Activated CD8-positive, alpha-beta T cell treated with anti-CD3 and anti-CD28 coated beads, Interleukin-2, amount 10 ng/mL, durations not matched to agents 7 days and 5 days (primary cell): ENCODE data around the gene LRRC1. TPM values are rescaled to one million over a fixed set of nuclear protein-coding genes. Genes with fewer than 3 reads are reported as not detected.

Experiments used
- ATAC-seq: fragments of 150-1000 bp; cut with Tn5 transposase; one replicate; pipeline ENCODE4 v1.10.0; 2021; ENCODE audit warnings: moderate library complexity
- CTCF ChIA-PET: fragments of 350-600 bp; sonication (Branson Sonifier 250); formaldehyde crosslinking; loops from one replicate; lab custom pipeline; 2021; ENCODE audit warnings: antibody characterized with exemption; lab: Charles Lee
- POLR2A ChIA-PET: fragments of 350-600 bp; sonication (Branson Sonifier 250); formaldehyde crosslinking; loops from one replicate; lab custom pipeline; 2021; ENCODE audit warnings: antibody characterized with exemption; lab: Charles Lee
- DNase-seq: peaks from one replicate; pipeline ENCODE4 v3.0.0-alpha.2; 2020
- H3K27ac Mint-ChIP-seq: one replicate; pipeline ENCODE4 v1.8.0; 2021; ENCODE audit warnings: mild to moderate bottlenecking, mixed read lengths
- H3K27me3 Mint-ChIP-seq: one replicate; pipeline ENCODE4 v1.8.0; 2021; ENCODE audit warnings: low read depth, mixed read lengths
- H3K36me3 Mint-ChIP-seq: one replicate; pipeline ENCODE4 v1.8.0; 2021; ENCODE audit warnings: low read depth, mixed read lengths
- H3K4me1 Mint-ChIP-seq: one replicate; pipeline ENCODE4 v1.8.0; 2021; ENCODE audit warnings: low read depth, mixed read lengths
- H3K4me3 Mint-ChIP-seq: one replicate; pipeline ENCODE4 v1.8.0; 2021; ENCODE audit warnings: mild to moderate bottlenecking, mixed read lengths
- H3K9me3 Mint-ChIP-seq: one replicate; pipeline ENCODE4 v1.8.0; 2022; ENCODE audit warnings: mixed read lengths; ENCODE audit not compliant: insufficient read depth
- total RNA-seq, 2 experiments: library from RNA; stranded (reverse); gene quantifications; one replicate each; pipeline ENCODE4 v1.2.3, GENCODE V29; 2021

Gene LRRC1
- total RNA-seq, 2 experiments from 2014 or later = 3.6 to 4.2 TPM

DNA sequence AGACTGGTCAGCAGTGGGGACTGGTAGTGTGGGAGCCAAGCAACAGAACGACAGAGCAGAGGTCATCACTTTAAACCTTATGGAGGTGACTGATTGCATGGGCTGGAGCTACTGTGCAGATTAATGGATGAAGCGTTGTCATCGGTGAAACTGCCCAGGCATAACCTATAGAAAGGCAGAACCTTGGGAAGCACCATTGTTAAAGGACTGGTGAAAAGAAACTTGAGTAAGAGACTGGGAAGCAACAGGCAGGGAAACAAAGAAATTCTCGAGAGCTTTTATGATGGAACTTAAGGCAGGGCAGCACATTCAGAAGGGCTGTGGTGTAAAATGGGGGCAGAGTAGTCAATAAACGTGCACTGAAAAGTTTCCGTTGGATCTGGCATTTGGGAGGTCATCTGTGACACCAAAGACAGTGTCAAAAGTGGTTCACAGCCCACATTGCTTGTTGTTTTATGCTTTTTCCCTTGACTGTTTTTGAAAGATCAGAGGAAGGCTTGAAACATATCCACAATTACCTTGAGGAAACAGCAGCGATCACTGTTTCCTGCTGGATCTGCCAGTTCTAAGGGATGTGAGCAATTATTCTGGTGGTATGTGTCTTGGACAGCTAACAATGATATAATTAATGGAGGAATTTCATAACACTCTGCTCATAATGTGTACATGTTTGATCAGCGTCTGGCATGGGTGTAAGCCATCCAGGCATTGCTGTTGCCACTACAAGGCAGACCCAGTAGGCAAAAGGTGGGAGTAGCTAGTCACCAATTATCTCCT is 62.7 kb downstream of the LRRC1 start:
- ChIA-PET POLR2A (no interaction called here), CTCF (no interaction called here)
- Mint-ChIP-seq H3K27me3 (no peaks in the 10 kb centered on the region), H3K36me3 (no peaks in the 10 kb centered on the region), H3K27ac (no peak overlapping the region), H3K4me3 (no peak overlapping the region), H3K4me1 (peaks cover 12% of the 10 kb centered on the region), H3K9me3 (no peaks in the 10 kb centered on the region)
- no peak for DNase-seq
- ATAC-seq = no peak

- Mint-ChIP-seq H3K4me3 (no peak overlapping the region), H3K36me3 (no peaks in the 10 kb centered on the region), H3K27me3 (no peaks in the 10 kb centered on the region), H3K9me3 (no peaks in the 10 kb centered on the region), H3K4me1 (peaks cover 12% of the 10 kb centered on the region), H3K27ac (no peak overlapping the region)
- DNase-seq (no peak), ATAC-seq (no peak)
- CTCF ChIA-PET = no interaction called here
- POLR2A ChIA-PET = no interaction called here
Measured at GRCh38 chr6:53858196-53858595, 63.4 kb downstream of the LRRC1 start.

GRCh38 chr6:53858913-53859312 is 64.1 kb downstream of the LRRC1 start:
- POLR2A ChIA-PET = no interaction called here
- CTCF ChIA-PET = no interaction called here
- no peaks in the 10 kb centered on the region for H3K36me3 Mint-ChIP-seq
- H3K4me1 Mint-ChIP-seq = peaks cover 11% of the 10 kb centered on the region
- no peaks in the 10 kb centered on the region for H3K9me3 Mint-ChIP-seq
- no peak overlapping the region for H3K27ac Mint-ChIP-seq
- no peaks in the 10 kb centered on the region for H3K27me3 Mint-ChIP-seq
- ATAC-seq (no peak), DNase-seq (no peak)
- H3K4me3 Mint-ChIP-seq = no peak overlapping the region

DNA sequence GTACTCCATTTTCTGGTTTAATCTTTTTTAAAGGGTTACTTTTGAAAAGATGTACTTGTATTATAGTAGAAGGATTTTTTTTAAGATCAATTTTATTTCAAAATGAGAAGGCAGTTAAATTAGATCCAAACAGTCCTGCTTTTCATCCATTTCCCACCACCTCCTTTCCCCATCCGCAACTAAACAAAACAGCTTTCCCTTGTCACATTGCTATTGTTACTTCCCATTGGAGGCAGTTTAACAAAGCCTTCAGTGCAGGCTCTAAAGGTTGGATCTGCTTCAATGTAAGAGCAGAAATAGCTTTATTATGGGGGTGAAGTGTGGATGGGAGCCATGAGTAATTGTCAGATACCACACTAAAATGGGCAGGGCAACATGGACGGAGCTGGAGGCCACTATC is 65.7 kb downstream of the LRRC1 start:
- no peak for DNase-seq
- CTCF ChIA-PET = interaction anchor here (0.7 kb wide), 1 partner anchor 20 kb away, joined by 3 read pairs; no protein-coding TSS in a partner anchor
- Mint-ChIP-seq H3K4me3 (no peak overlapping the region), H3K27ac (no peak overlapping the region), H3K27me3 (no peaks in the 10 kb centered on the region), H3K36me3 (no peaks in the 10 kb centered on the region), H3K4me1 (peaks cover 2% of the 10 kb centered on the region), H3K9me3 (no peaks in the 10 kb centered on the region)
- ATAC-seq = no peak
- POLR2A ChIA-PET = no interaction called here

GRCh38 chr6:53861518-53861917 is 66.7 kb downstream of the LRRC1 start:
- no peak overlapping the region for H3K27ac Mint-ChIP-seq
- ATAC-seq (no peak), DNase-seq (no peak)
- H3K9me3 Mint-ChIP-seq = no peaks in the 10 kb centered on the region
- ChIA-PET POLR2A (no interaction called here), CTCF (no interaction called here)
- H3K36me3 Mint-ChIP-seq = no peaks in the 10 kb centered on the region
- no peak overlapping the region for H3K4me3 Mint-ChIP-seq
- peaks cover 2% of the 10 kb centered on the region for H3K4me1 Mint-ChIP-seq
- no peaks in the 10 kb centered on the region for H3K27me3 Mint-ChIP-seq

DNA sequence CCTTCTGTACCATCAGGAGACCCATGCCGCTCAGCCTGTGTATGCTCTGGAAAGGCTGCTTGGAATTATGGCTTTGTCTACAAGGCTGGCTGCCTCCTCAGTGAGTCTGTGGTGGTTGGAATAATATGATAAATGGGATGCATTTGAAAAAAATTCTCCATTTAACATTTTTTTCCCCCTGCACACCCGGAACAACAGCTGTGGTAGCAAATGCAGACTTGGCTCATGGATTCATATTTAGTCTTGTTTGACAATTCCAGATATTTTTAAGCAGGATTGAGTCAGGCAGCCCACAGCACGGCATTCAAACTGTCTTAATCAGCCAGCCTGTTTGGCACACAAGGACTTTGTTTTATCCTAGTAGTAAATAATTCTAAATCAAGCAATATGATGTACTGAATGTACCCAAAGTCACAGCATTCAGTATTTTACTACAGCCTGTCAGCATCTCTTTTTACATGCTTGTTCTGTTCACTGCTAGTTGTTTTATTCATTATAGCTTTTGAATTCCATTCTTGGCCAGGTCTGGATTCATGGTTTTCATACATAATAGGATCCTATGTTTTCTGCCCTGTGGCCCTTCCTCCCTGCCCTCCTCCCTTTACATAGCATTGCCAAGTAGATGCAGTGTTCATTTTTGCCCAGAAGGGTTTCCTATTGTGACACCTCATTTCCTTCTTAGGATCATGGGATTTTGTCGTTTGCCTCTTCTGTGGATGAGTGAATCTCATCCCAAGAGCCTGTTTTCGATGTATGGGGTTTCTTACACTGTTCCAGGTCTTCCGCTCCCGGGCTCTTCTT is 68.1 kb downstream of the LRRC1 start:
- ATAC-seq = no peak
- no peaks in the 10 kb centered on the region for H3K9me3 Mint-ChIP-seq
- POLR2A ChIA-PET = no interaction called here
- H3K4me3 Mint-ChIP-seq = no peak overlapping the region
- H3K27me3 Mint-ChIP-seq = no peaks in the 10 kb centered on the region
- H3K36me3 Mint-ChIP-seq = no peaks in the 10 kb centered on the region
- CTCF ChIA-PET = no interaction called here
- H3K27ac Mint-ChIP-seq = no peak overlapping the region
- peaks cover 2% of the 10 kb centered on the region for H3K4me1 Mint-ChIP-seq
- no peak for DNase-seq

DNA sequence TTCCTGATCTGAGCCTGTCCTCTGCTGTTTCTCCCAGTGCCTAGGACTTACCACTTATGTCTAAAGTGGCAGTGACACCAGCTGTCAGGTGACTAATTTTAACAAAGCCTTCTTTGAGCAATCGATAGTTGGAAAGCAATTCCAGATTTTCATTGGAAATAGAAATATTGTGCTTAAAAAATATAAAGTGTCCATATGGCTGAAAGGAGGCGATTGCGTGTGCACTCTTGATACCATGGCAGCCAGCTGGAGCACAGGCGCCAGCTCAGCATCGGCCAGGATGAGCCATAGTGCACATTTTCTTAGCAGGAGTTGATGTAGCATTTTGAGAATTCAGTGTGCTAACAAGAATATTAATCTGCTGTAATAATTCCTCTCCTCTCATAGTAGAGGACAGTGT is 70.0 kb downstream of the LRRC1 start:
- H3K27me3 Mint-ChIP-seq = no peaks in the 10 kb centered on the region
- ChIA-PET CTCF (no interaction called here), POLR2A (no interaction called here)
- no peak overlapping the region for H3K27ac Mint-ChIP-seq
- no peaks in the 10 kb centered on the region for H3K36me3 Mint-ChIP-seq
- H3K4me3 Mint-ChIP-seq = no peak overlapping the region
- DNase-seq (no peak), ATAC-seq (no peak)
- H3K9me3 Mint-ChIP-seq = no peaks in the 10 kb centered on the region
- H3K4me1 Mint-ChIP-seq = peaks cover 2% of the 10 kb centered on the region

DNA sequence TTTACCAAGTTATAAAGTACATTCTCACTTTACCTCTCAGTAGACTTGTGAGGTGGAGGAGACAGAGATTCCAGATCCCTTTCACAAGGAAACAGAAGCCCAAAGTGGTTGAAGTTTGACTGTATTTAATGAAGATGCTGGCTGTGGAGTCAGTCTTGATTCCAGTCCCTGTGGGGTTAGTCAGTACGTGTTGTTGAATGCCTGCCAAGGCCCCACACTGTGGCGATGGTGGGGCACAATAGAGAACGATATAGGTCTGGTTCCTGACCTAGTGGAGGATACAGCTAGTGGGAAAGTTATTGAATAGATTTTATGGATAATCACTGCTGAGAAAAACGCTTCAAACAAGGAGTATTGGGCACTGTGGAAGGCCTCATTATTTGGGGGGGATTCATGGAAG is 71.4 kb downstream of the LRRC1 start:
- no peak overlapping the region for H3K4me3 Mint-ChIP-seq
- ATAC-seq = no peak
- ChIA-PET POLR2A (no interaction called here), CTCF (no interaction called here)
- H3K36me3 Mint-ChIP-seq = no peaks in the 10 kb centered on the region
- H3K4me1 Mint-ChIP-seq = peaks cover 2% of the 10 kb centered on the region
- H3K27me3 Mint-ChIP-seq = no peaks in the 10 kb centered on the region
- no peak for DNase-seq
- no peak overlapping the region for H3K27ac Mint-ChIP-seq
- no peaks in the 10 kb centered on the region for H3K9me3 Mint-ChIP-seq

DNA sequence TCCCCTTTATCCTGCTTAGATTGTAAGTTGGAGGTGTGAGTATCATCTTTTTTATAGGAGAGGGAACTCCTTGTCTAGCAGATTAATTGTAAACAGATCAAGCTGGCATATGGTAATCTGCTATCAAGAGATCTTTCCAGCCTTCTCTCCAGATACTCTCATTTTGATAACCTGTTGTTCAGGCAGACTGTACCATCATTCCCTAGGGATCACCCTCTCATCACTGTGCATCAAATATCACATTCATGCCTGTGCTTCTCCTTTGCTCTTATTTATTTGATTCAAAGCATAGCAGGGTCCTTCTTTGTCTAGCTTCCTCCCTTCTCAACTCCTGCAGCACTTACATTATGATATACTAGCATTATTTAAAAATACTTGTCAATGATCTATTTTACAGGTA is 73.8 kb downstream of the LRRC1 start:
- Mint-ChIP-seq H3K36me3 (no peaks in the 10 kb centered on the region), H3K4me3 (no peak overlapping the region), H3K4me1 (no peaks in the 10 kb centered on the region), H3K27ac (no peak overlapping the region), H3K9me3 (no peaks in the 10 kb centered on the region), H3K27me3 (no peaks in the 10 kb centered on the region)
- ChIA-PET CTCF (interaction anchor here (0.8 kb wide), 1 partner anchor 150 kb away, joined by 3 read pairs; no protein-coding TSS in a partner anchor), POLR2A (no interaction called here)
- DNase-seq = no peak
- no peak for ATAC-seq

- Mint-ChIP-seq H3K4me3 (no peak overlapping the region), H3K27ac (no peak overlapping the region)
- no peak for ATAC-seq
Measured at GRCh38 chr6:53869964-53870363, 75.2 kb downstream of the LRRC1 start.

GRCh38 chr6:53873922-53874321 is 79.1 kb downstream of the LRRC1 start:
- no peaks in the 10 kb centered on the region for H3K4me1 Mint-ChIP-seq
- H3K27me3 Mint-ChIP-seq = no peaks in the 10 kb centered on the region
- ChIA-PET CTCF (no interaction called here), POLR2A (no interaction called here)
- H3K9me3 Mint-ChIP-seq = no peaks in the 10 kb centered on the region
- ATAC-seq (no peak), DNase-seq (no peak)
- H3K36me3 Mint-ChIP-seq = no peaks in the 10 kb centered on the region
- H3K27ac Mint-ChIP-seq = no peak overlapping the region
- no peak overlapping the region for H3K4me3 Mint-ChIP-seq

More at GRCh38 chr6:53869964-53870363, 75.2 kb downstream of the LRRC1 start:
- Mint-ChIP-seq H3K36me3 (no peaks in the 10 kb centered on the region), H3K9me3 (no peaks in the 10 kb centered on the region), H3K27me3 (no peaks in the 10 kb centered on the region), H3K4me1 (no peaks in the 10 kb centered on the region)
- no peak for DNase-seq
- CTCF ChIA-PET = no interaction called here
- POLR2A ChIA-PET = no interaction called here

- Mint-ChIP-seq H3K36me3 (no peaks in the 10 kb centered on the region), H3K27ac (no peak overlapping the region), H3K27me3 (no peaks in the 10 kb centered on the region), H3K9me3 (no peaks in the 10 kb centered on the region), H3K4me1 (no peaks in the 10 kb centered on the region), H3K4me3 (no peak overlapping the region)
- POLR2A ChIA-PET = no interaction called here
- CTCF ChIA-PET = no interaction called here
- no peak for DNase-seq
- no peak for ATAC-seq
Measured at GRCh38 chr6:53874964-53875363, 80.2 kb downstream of the LRRC1 start.
